Thoracic aorta (tissue), 2 donors: ENCODE measurements around the gene DGCR6L. TPM values are rescaled to one million over a fixed set of nuclear protein-coding genes. Genes with fewer than 3 reads are reported as not detected.
"Not testable (repeated sequence)": the region's sequence is repeated elsewhere in the genome, so short reads cannot be mapped to it uniquely, and the experiment has no call there.

Source experiments
- ATAC-seq: fragments of 150-250 bp; one replicate; pipeline ENCODE4 v1.8.0; 2017; ENCODE audit warnings: low read depth; ENCODE audit not compliant: insufficient number of reproducible peaks, low FRiP score
- DNase-seq: peaks from one replicate; pipeline ENCODE4 v3.0.0-alpha.2; 2020; ENCODE audit warnings: low spot score
- H3K27ac ChIP-seq, 2 donors: fragments of 200-600 bp; sonication (generic); 1 replicate in 1 of 2; 2 replicates in 1 of 2; pipeline ENCODE4 v1.5.1; 2016; ENCODE audit warnings: mild to moderate bottlenecking in 2 of 2, moderate library complexity in 2 of 2
- H3K27me3 ChIP-seq: fragments of 200-600 bp; sonication (generic); replicated peaks from 2 replicates; pipeline ENCODE4 v1.6.0; 2016; ENCODE audit warnings: mild to moderate bottlenecking; ENCODE audit not compliant: insufficient read depth
- H3K36me3 ChIP-seq: fragments of 200-600 bp; sonication (generic); one replicate; pipeline ENCODE4 v1.5.1; 2016
- H3K4me1 ChIP-seq, 2 donors: fragments of 200-600 bp; sonication (generic); 1 replicate in 1 of 2; 2 replicates in 1 of 2; pipeline versions ENCODE4 v1.5.1 to v1.6.0; 2016; ENCODE audit warnings: low read depth in 2 of 2, mild to moderate bottlenecking in 1 of 2; ENCODE audit not compliant: control insufficient read depth in 1 of 2
- H3K4me3 ChIP-seq: fragments of 200-600 bp; sonication (generic); 2 replicates; pipeline ENCODE4 v1.5.1; 2016; ENCODE audit warnings: mild to moderate bottlenecking
- H3K9me3 ChIP-seq: fragments of 200-600 bp; sonication (generic); 2 replicates; pipeline ENCODE4 v1.5.1; 2016
- total RNA-seq, 2 donors: library from RNA; depleted of rRNA; stranded (reverse); fragments of >200 nt; gene quantifications; one replicate each; pipeline versions ENCODE4 v1.1.0 to v1.2.3, GENCODE V29; 2016
- TF ChIP-seq, protein P1 (sequence below): fragments of 200-600 bp; sonication (generic); IDR thresholded peaks from one replicate; pipeline ENCODE4 v1.5.1; 2019; ENCODE audit warnings: antibody characterized with exemption

The DGCR6L gene
- 10 to 100 TPM; 28.8 to 69.3 TPM for total RNA-seq

DNA sequence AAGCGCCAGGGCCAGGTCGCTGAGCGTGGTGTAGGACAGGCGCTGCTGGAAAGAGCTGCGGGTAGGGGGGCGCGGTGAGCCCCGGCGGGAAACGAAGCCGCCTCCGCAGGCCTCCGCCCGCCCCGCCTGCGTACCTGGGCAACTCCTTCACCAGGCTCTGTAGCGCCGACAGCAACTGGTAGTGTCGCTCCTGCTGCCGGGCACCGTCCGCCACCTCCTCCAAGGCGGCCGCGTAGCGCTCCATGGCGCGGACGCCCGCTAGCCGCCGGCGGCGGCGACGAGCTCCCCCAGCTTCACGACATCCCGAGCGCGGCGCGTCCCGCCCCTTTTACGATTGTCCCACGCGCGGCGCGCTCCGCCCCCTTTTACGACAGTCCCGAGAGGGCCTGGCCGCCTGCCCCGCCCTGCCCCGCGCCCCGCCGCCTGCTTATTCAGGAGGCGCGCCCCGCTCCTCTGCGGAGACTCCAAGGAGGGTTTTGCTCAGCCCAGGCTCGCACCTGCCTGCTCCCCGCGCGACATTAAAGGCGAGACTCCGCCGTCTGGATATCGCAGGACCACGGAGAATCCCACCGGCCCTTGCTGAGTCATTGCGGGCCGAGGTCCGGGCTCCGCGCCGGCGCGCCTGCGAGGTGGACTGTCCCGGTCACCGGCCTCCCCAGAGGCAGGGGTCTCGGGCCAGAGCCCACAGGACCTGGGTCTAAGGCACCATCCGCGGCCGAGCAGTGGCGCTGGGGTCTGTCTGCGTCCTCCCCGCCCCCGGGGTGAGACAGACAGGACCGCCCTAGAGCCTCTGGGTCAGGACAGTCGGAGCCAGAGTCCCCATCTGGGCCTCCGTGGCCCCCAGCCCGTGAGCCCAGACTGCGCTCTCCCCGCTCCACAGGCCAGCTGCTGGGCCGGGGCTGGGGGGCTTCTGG lies at the start of gene DGCR6L:
Gene DGCR6L, minus strand, starts transcription at position 316 of the 914 bp plus-strand sequence. Its CDS starts 72 bp downstream, at position 244.
- peaks cover 20 to 37% of the 10 kb centered on the region in 2 donors for H3K4me1 ChIP-seq
- no peaks in the 10 kb centered on the region for H3K9me3 ChIP-seq
- ATAC-seq, result peak; percentile 69
- DNase-seq, result peak; percentile 70
- H3K36me3 ChIP-seq, result no peaks in the 10 kb centered on the region
- TF ChIP-seq, protein P1, sequence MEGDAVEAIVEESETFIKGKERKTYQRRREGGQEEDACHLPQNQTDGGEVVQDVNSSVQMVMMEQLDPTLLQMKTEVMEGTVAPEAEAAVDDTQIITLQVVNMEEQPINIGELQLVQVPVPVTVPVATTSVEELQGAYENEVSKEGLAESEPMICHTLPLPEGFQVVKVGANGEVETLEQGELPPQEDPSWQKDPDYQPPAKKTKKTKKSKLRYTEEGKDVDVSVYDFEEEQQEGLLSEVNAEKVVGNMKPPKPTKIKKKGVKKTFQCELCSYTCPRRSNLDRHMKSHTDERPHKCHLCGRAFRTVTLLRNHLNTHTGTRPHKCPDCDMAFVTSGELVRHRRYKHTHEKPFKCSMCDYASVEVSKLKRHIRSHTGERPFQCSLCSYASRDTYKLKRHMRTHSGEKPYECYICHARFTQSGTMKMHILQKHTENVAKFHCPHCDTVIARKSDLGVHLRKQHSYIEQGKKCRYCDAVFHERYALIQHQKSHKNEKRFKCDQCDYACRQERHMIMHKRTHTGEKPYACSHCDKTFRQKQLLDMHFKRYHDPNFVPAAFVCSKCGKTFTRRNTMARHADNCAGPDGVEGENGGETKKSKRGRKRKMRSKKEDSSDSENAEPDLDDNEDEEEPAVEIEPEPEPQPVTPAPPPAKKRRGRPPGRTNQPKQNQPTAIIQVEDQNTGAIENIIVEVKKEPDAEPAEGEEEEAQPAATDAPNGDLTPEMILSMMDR, result peak; percentile 11
- H3K27me3 ChIP-seq, result no peaks in the 10 kb centered on the region
- H3K4me3 ChIP-seq, result peak within 1 kb of the TSS; percentile 84
- H3K27ac ChIP-seq, result peak within 1 kb of the TSS; percentile 65 to 73

DNA sequence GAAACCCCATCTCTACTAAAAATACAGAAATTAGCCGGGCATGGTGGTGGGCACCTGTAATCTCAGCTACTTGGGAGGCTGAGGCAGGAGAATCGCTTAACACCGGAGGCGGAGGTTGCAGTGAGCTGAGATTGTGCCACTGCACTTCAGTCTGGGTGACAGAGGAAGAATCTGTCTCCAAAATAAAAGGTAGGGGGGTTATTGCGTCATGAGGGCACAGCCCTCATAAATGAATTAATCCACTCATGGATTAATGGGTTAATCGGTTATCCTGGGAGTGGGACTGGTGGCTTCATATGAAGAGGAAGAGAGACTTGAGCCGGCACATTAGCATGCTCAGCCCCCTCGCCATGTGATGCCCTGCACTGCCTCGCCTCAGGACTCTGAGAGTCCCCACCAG lies 49.0 kb upstream of the DGCR6L start:
- H3K9me3 ChIP-seq, H3K4me1 ChIP-seq, H3K27me3 ChIP-seq, H3K4me3 ChIP-seq, ATAC-seq, H3K27ac ChIP-seq, H3K36me3 ChIP-seq, DNase-seq: not testable (repeated sequence)

DNA sequence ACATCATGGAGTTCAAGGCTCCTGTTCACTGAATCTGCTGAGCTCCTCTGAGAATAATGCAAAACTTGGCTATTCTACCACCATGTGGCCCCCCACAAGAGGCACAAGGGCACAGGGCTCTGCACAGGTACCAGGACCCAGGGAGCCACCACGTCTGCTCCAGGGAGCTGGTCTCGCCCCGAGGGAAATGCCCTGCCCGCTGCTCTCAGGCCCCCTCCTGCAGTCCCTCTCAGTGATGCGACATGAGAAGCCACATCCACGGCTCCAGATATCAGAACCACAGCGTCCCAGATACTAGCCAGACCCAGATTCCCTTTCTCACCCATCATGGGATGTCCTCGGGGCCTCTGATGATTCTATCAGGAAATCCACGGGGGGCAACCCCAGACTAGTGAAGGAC lies 47.0 kb upstream of the DGCR6L start:
- not testable (repeated sequence) for H3K4me3 ChIP-seq, H3K9me3 ChIP-seq, ATAC-seq, H3K36me3 ChIP-seq, H3K4me1 ChIP-seq, H3K27ac ChIP-seq, DNase-seq, H3K27me3 ChIP-seq

DNA sequence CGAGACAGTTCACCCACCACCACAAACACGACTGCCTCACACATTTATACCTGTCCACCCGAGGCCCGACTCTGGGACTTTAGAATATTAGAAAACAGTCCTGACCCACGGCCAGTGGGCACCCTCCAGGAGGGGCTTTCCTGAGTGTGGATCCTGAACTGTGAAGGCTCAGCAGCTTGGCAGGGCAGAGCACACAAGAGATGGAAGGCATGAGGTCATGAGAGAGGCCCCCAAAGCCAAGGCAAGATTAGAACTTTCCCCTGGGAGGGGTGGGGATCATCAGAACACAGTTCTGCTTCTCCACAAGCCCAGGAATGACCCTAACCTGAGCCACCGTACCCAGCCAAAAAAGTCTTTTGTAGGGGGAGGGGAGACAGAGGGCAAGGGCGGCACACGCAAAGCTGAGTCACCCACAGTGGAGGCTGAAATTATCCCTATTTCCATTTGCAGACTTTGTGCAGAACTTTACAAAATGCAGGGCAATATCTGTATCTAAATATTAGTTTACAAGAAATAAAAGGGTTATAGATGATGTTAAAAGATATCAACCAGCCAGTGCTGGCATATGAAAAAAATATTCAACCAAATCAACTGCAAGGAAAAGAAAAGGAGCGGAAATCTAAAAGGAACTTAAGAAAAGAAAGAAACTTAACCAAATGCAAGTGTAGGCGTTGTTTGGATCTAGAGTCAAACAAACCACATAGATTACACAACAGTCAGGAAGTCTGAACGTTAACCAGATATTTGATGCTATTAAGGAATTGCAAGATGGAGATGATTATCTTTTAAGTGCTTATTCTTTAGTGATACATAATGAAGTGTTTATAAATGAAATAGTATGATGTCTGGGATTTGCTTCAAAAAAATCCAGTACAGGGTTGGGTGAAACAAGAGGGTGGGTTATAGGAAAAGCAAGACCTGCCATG lies 44.7 kb upstream of the DGCR6L start:
- H3K27me3 ChIP-seq, H3K4me3 ChIP-seq, ATAC-seq, H3K9me3 ChIP-seq, H3K27ac ChIP-seq, H3K4me1 ChIP-seq, H3K36me3 ChIP-seq, DNase-seq: not testable (repeated sequence)

DNA sequence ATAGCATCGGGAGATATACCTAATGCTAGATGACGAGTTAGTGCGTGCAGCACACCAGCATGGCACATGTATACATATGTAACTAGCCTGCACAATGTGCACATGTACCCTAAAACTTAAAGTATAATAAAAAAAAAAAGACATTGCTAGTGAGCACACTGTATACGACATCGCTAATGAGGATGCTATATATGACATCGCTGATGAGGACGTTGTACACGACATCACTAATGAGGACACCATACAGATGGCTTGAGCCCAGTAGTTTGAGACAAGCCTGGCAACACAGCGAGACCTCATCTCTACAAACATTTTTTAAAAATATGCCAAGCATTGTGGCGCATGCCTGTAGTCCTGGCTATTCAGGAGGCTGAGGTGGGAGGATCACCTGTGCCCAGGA lies 42.5 kb upstream of the DGCR6L start:
- not testable (repeated sequence) for H3K4me1 ChIP-seq, H3K27me3 ChIP-seq, DNase-seq, H3K4me3 ChIP-seq, ATAC-seq, H3K36me3 ChIP-seq, H3K27ac ChIP-seq, H3K9me3 ChIP-seq

DNA sequence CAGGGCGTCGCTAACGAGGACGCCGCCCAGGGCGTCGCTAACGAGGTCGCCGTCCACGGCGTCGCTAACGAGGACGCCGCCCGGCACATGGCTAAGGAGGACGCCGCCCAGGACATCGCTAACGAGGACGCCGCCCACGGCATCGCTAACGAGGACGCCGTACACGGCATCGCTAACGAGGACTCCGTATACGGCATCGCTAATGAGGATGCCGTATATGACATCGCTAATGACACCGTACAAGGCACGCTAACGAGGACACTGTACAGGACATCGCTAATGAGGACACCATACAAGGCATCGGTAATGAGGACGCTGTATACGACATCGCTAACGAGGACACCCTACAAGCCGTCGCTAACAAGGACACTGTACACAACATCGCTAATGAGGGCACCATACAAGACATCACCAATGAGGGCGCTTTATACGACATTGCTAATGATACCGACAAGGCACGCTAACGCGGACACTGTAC lies 41.9 kb upstream of the DGCR6L start:
- H3K36me3 ChIP-seq, H3K4me3 ChIP-seq, H3K4me1 ChIP-seq, H3K9me3 ChIP-seq, H3K27me3 ChIP-seq, H3K27ac ChIP-seq, DNase-seq, ATAC-seq: not testable (repeated sequence)

DNA sequence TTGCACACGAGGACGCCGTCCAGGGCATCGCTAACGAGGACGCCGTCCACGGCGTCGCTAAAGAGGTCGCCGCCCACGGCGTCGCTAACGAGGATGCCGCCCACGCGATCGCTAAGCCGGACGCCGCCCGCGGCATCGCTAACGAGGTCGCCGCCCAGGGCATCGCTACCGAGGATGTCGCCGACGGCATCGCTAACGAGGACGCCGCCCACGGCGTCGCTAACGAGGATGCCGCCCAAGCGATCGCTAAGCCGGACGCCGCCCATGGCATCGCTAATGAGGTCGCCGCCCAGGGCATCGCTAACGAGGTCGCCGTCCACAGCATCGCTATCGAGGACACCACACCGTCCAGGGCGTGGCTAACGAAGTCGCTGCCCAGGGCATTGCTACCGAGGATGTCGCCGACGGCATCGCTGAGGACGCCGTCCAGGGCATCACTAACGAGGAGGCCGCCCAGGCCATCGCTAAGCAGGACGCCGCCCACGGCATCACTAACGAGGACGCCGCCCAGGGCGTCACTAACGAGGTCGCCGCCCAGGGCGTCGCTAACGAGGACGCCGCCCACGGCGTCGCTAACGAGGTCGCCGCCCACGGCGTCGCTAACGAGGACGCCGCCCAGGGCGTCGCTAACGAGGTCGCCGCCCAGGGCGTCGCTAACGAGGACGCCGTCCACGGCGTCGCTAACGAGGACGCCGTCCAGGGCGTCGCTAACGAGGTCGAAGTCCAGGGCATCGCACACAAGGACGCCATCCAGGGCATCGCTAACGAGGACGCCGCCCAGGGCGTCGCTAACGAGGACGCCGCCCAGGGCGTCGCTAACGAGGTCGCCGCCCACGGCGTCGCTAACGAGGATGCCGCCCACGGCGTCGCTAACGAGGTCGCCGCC lies 41.2 kb upstream of the DGCR6L start:
- H3K4me1 ChIP-seq, DNase-seq, H3K27ac ChIP-seq, ATAC-seq, H3K27me3 ChIP-seq, H3K9me3 ChIP-seq, H3K36me3 ChIP-seq, H3K4me3 ChIP-seq: not testable (repeated sequence)

DNA sequence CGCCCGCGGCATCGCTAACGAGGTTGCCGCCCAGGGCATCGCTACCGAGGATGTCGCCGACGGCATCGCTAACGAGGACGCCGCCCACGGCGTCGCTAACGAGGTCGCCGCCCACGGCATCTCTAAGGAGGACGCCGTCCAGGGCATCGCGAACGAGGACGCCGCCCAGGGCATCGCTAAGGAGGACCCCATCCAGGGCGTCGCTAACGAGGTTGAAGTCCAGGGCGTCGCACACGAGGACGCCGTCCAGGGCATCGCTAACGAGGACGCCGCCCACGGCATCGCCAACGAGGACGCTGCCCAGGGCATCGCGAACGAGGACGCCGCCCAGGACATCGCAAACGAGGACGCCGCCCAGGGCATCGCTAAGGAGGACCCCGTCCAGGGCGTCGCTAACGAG lies 40.4 kb upstream of the DGCR6L start:
- H3K4me3 ChIP-seq, ATAC-seq, H3K27me3 ChIP-seq, DNase-seq, H3K36me3 ChIP-seq, H3K9me3 ChIP-seq, H3K4me1 ChIP-seq, H3K27ac ChIP-seq: not testable (repeated sequence)

DNA sequence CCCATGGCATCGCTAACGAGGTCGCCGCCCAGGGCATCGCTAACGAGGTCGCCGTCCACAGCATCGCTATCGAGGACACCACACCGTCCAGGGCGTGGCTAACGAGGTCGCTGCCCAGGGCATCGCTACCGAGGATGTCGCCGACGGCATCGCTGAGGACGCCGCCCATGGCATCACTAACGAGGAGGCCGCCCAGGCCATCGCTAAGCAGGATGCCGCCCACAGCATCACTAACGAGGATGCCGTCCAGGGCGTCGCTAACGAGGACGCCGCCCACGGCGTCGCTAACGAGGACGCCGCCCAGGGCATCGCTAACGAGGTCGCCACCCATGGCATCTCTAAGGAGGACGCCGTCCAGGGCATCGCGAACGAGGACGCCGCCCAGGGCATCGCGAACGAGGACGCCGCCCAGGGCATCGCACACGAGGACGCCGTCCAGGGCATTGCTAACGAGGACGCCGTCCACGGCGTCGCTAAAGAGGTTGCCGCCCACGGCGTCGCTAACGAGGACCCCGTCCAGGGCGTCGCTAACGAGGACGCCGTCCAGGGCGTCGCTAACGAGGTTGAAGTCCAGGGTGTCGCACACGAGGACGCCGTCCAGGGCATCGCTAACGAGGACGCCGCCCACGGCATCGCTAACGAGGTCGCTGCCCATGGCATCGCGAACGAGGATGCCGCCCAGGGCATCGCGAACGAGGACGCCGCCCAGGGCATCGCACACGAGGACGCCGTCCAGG lies 38.8 kb upstream of the DGCR6L start:
- ATAC-seq, H3K9me3 ChIP-seq, H3K4me3 ChIP-seq, DNase-seq, H3K36me3 ChIP-seq, H3K27ac ChIP-seq, H3K27me3 ChIP-seq, H3K4me1 ChIP-seq: not testable (repeated sequence)

DNA sequence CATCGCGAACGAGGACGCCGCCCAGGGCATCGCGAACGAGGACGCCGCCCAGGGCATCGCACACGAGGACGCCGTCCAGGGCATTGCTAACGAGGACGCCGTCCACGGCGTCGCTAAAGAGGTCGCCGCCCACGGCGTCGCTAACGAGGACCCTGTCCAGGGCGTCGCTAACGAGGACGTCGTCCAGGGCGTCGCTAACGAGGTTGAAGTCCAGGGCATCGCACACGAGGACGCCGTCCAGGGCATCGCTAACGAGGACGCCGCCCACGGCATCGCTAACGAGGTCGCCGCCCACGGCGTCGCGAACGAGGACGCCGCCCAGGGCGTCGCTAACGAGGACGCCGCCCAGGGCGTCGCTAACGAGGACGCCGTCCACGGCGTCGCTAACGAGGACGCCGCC lies 38.1 kb upstream of the DGCR6L start:
- not testable (repeated sequence) for DNase-seq, H3K4me3 ChIP-seq, ATAC-seq, H3K27ac ChIP-seq, H3K27me3 ChIP-seq, H3K9me3 ChIP-seq, H3K36me3 ChIP-seq, H3K4me1 ChIP-seq
